NOMO-1 treated with DMSO at 0.1 percent for 48 hours (cell line): ENCODE data around the gene NCAM1.

Experiments
- DNase-seq: peaks from one replicate; lab custom pipeline; 2025; ENCODE audit not compliant: unreplicated experiment; lab: John Stamatoyannopoulos, UW

Gene NCAM1

GRCh38 chr11:113124578-113124977 is 163.4 kb downstream of the NCAM1 start:
- DNase-seq: no peak

GRCh38 chr11:113129261-113129992 is 168.2 kb downstream of the NCAM1 start:
- DNase-seq: no peak

DNA sequence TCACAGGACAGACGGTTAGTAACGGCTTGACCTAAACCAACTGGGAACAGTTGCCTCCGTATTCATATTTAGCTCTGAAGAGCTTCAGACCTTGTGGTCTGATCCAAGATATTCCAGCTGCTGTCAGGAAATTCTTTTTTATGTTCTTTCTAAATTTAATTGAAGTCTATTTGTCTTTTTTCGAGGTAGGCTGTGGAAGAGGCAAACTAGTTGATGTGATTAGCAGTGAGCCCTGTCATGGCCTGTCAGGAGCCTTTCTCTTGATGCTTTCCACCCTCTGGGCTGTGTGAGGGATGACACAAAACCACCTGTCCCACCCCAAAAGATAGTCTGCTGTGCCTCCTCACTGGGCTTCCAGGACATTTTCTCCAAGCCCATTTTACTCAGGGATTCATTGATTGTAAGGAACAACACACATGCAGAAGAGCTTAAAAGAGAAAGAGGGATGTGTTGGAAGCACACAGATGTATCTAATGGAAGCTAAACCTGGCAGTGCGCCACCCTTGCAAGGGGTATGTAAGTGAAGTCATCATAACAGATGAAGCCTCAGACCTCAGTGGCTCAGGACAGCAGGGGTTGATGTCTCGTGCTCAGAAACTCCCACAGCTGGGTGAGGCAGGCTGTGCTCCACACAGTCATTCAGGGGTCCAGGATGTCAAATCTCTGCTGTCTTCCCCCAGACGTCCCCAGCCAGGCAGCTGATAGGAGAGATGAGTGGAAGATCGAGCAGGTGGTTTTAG is 170.0 kb downstream of the NCAM1 start:
- DNase-seq: no peak

DNA sequence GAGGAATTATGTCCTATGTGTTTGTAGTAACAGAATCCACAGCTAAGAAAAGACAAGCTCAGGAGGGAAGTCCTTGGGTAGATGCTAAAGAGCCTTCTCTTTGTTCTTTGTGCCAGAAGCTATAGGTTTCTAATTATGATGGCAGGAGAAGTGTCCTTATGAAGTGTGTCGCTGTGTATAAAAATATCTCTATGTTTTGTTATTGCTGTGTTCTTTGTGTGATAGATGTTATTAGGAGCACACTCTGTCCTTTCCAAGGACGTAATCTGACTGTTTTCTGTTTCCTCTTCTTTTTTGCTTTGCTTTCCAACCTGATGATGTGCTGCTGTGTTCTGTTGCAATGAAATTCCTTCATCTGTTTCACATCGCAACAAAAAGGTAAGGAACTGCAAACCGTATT is 171.9 kb downstream of the NCAM1 start:
- no peak for DNase-seq

GRCh38 chr11:113134626-113135025 is 173.4 kb downstream of the NCAM1 start:
- DNase-seq: no peak

DNA sequence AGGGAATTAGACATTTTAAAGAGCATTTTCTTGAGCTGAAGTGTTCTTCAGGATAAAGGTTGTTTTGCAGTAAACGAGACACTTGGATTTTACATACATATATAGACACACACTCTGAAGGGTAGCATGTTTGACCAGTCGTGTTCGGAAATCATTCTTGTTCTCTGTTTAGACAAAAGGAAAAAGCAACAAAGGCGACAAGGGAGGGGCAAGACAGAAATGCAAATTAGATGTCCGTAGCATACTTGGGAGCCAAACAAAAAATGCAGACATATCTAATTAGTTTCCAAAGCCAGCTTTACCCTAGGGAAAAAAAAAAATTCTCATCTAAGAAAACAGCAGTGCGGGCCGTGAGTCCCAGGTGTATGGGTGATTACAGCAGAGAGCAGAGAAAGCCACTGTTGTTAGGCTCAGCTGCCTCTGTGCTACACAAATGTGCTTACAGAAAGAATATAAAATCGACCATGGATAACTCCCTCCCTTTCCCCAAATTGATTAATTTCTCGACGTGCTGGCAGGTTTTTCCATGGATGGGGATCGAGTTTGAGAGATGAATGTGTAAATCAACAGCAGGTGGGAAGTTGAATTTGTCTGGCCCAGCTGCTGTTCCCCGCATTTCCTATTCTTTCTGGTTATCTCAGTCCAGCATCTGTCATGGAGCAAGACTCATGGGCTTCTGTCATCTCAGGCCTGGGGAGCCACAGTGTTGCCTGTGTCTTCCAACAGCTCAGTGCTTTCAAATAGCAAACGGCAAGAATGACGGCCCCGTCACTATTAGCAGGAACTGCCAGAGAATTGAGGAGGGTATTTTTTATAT is 176.7 kb downstream of the NCAM1 start:
- DNase-seq: no peak

DNA sequence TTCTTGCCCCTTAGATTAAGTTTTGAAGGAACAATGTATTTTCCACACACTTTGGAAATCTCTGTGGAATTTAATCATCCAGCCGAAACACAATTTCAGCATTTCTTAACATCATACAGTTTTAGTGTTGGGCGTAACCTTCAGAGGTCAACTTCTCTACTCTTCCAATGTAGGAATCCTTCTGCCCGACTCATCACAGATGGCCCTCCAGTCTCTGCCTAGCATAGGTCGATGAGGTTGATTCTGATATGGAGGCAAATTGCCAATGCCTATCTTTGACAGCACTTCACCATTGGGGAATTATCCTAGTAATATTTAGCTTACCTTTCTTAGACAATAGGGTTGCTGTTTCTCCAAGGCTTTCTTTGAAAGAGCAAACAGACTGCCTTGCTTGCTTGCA is 177.5 kb downstream of the NCAM1 start:
- DNase-seq: no peak

DNA sequence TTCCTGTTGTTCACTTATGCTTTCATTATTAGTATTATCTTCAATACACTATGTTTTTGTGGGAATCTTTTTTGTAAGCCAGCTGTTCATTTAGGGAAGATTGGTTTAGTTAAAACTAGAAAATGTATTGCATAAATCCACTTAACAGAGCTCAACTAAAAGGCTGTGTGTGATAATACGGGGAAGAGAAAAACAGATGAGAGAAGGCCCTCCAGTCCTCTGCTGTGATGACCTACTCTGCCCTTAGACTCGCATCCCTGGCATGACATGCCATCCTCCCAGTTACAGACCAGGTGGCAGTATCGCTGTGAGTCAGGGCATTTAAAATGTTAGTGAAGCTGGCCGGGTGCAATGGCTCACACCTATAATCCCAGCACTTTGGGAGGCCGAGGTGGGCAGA is 179.8 kb downstream of the NCAM1 start:
- no peak for DNase-seq

- no peak for DNase-seq
Measured at GRCh38 chr11:113142508-113142907, 181.3 kb downstream of the NCAM1 start.

- no peak for DNase-seq
Measured at GRCh38 chr11:113147249-113147648, 186.0 kb downstream of the NCAM1 start.

DNA sequence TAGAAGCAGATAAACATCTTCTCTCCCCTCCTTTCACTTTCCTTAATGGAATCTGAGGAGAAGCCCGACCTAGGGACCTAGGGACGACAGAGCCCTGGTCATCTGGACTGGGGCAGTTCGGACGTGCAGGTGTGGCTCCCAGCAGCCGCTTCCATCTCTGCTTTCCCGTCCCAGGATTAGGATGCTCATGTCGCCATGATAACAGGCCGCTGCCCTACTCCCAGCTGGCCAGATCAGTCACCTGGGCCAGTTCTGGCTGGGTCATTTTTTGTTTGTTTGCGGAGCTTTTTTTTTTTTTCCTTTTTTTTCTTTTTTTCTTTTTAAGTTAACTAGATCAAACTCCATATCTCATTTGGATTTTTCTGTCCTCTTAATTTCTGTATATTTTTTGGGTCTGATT is 186.9 kb downstream of the NCAM1 start:
- DNase-seq: no peak

DNA sequence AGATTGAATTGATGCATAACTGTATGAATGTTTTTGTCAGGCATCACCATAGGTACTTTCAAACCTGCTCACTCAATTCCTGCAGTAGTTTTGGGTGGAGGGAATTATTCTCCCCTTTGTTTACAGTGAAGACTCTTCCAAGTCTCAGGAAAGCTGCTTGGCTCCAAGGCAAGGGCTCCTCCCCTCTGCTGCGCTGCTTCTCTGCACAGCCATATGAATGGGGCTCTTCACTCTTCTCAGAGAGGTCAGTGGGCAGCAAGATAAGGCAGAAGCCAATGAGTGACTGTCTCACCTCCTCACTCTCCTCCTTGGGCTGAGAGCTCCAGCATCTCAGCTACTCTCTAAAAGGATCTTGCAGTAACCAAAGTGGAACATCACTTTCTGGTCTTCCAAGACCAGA is 187.4 kb downstream of the NCAM1 start:
- no peak for DNase-seq

DNA sequence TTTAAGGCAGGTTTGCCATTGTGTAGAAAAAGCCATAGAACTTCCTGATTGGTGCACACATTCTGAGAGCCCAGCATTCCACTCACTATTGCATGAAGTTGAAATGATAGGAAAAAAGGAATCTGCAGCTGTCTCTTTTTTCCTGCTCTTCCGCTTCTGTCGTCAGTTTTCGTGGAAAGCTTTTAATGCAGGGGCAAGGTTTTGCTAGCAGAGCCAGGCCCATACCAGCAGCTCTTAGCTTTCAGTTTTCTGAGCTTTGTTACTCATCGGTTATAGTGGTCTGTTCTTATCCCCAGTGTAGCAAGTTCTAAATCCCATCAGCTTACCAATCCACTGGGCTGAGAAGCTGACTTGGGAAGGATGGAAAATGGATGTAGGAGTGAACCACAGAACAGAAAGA is 190.3 kb downstream of the NCAM1 start:
- no peak for DNase-seq

DNA sequence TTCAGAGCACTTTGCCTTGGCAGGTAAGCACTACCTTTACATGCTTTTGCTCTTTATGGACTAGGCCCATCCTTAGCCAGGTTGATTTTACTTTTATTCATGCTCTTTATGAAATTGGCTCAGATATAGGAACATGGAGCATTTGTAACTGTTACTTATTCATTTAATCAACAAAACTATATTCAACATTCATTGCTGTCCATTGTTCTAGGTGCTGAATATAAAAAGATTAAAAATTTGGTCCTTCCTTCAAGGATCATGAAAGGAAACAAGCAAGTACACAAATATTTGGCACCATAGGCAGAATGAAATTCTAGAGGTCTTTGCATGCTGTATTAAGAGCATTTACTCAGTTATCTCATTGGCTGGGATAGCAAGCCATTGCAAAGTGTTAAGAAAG is 191.3 kb downstream of the NCAM1 start:
- no peak for DNase-seq

- no peak for DNase-seq
Measured at GRCh38 chr11:113153847-113154246, 192.6 kb downstream of the NCAM1 start.

DNA sequence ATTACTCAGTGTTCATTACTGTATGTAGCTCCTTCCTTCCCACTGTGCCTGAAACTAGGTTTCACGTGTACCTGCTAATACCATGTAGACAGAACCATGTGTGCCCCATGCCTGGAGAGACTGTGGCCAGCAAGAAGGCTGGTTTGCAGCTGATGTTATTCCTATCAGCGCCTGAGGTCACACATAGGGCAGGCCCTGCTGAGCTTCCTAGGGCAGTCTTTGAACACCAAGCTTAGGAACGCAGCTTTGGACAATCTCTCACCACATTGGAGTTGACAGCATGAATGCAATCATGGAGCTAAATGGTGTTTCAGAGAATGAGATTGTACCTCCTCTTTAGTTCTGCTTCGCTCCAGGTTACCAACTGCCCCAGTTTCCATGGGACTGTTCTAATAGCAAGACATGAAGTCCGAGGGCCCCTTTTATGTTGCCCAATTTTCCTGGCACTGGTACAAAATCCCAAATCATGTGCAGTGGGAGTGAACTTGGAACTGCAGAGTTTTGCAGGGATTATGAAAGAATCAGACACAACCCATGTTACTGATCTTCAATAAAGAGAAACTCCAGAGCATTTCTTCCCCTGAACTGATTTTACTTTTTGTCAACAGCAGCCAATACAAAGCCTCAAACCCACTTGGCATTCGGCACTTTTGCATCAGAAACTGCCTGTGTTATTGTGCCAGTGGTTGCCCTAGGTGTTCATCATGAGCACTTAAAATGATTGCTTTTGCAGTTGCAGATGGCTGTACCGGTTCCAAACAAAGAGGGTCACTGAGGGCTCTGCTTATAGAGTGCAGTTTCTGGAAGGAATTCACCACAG is 199.0 kb downstream of the NCAM1 start:
- DNase-seq: no peak

DNA sequence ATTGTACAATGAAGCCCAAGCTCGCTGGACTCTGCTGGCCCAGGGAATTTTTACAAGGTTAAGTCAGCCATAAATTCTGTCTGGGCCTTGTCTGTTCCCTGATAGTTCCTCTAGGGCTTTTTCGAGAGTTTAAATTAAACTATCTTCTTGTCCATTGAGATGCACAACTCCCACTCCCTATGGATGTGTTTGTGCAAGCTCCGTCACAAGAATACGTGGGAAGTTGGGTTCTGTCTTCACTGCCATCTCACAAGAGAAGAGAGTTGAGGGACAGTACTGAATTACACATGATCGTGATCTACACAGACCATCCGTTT is 199.5 kb downstream of the NCAM1 start:
- DNase-seq: no peak

GRCh38 chr11:113161711-113162591 is 200.7 kb downstream of the NCAM1 start:
- no peak for DNase-seq

DNA sequence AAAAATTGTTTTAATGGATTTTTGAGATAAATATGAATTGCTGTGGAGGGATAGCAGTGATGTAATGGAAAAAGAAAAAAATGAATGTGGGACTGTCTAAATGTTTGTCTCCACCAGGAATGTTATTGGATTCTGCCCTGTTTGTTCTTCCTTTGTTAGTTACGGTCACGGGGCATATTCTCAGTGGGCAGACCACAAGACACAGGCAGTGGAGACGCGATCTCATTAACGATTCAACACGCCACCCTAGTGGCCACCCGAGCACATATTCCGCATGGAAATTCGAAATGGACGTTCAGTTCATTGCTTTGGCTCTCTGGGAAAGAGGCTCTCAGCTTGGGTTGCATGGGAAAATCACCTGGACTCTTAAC is 201.4 kb downstream of the NCAM1 start:
- DNase-seq: no peak

GRCh38 chr11:113163291-113164030 is 202.2 kb downstream of the NCAM1 start:
- no peak for DNase-seq
